Neural cell (in vitro differentiated cells): ENCODE results near the gene GRIK3. TPM values are rescaled to one million over a fixed set of nuclear protein-coding genes. Genes with fewer than 3 reads are reported as not detected.

ENCODE experiments used
- H2AFZ ChIP-seq: fragments of 200-600, 300-800 bp; sonication (generic), shearing (Covaris generic); 2 replicates; pipeline ENCODE4 v1.6.0; 2014; ENCODE audit warnings: low read depth, mild to moderate bottlenecking, antibody characterized with exemption, low read length, moderate library complexity
- H3F3A ChIP-seq: fragments of 200-600 bp; shearing (Covaris generic); 2 replicates; pipeline ENCODE4 v1.6.1; 2016; ENCODE audit warnings: mild to moderate bottlenecking, moderate library complexity, mixed read lengths, antibody characterized with exemption, low read length; ENCODE audit not compliant: insufficient read depth, poor library complexity, severe bottlenecking
- H3K27ac ChIP-seq: fragments of 200-600, 300-800 bp; sonication (generic), shearing (Covaris generic); 2 replicates; pipeline ENCODE4 v1.5.1; 2014; ENCODE audit warnings: mild to moderate bottlenecking, low read length, moderate library complexity
- H3K27me3 ChIP-seq: fragments of 300-800, 200-600 bp; sonication (generic), shearing (Covaris generic); 2 replicates; pipeline ENCODE4 v1.6.0; 2014; ENCODE audit warnings: mild to moderate bottlenecking, low read depth, low read length, moderate library complexity; ENCODE audit not compliant: insufficient read depth
- H3K36me3 ChIP-seq: fragments of 300-800, 200-600 bp; sonication (generic), shearing (Covaris generic); 2 replicates; pipeline ENCODE4 v1.5.1; 2014; ENCODE audit warnings: mild to moderate bottlenecking, antibody characterized with exemption, low read length, moderate library complexity; ENCODE audit not compliant: insufficient read depth
- H3K4me2 ChIP-seq: fragments of 300-800, 200-600 bp; sonication (generic), shearing (Covaris generic); 2 replicates; pipeline ENCODE4 v1.6.0; 2014; ENCODE audit warnings: mild to moderate bottlenecking, low read length
- H3K4me3 ChIP-seq: fragments of 300-800, 200-600 bp; sonication (generic), shearing (Covaris generic); 2 replicates; pipeline ENCODE4 v1.5.1; 2014; ENCODE audit warnings: mild to moderate bottlenecking, low read length, moderate library complexity
- H3K79me2 ChIP-seq: fragments of 200-600 bp; shearing (Covaris generic); replicated peaks from 2 replicates; pipeline ENCODE4 v1.6.0; 2014; ENCODE audit warnings: mild to moderate bottlenecking, low read length, moderate library complexity; ENCODE audit not compliant: insufficient read depth
- H3K9ac ChIP-seq: fragments of 300-800, 200-600 bp; sonication (generic), shearing (Covaris generic); 2 replicates; pipeline ENCODE4 v1.6.1; 2016; ENCODE audit warnings: mild to moderate bottlenecking, low read length, mixed read lengths
- H3K9me2 ChIP-seq: fragments of 200-600 bp; shearing (Covaris generic); 2 replicates; pipeline ENCODE4 v1.6.1; 2016; ENCODE audit warnings: mild to moderate bottlenecking, low read length, mixed read lengths; ENCODE audit not compliant: insufficient read depth
- H3K9me3 ChIP-seq: fragments of 200-600, 300-800 bp; sonication (generic), shearing (Covaris generic); 2 replicates; pipeline ENCODE4 v1.6.1; 2016; ENCODE audit warnings: mild to moderate bottlenecking, mixed run types, low read length, moderate library complexity, mixed read lengths
- H4K20me1 ChIP-seq: fragments of 200-600 bp; shearing (Covaris generic); 2 replicates; pipeline ENCODE4 v1.6.1; 2016; ENCODE audit warnings: mild to moderate bottlenecking, mixed run types; ENCODE audit not compliant: insufficient read depth
- CTCF ChIP-seq: fragments of 450-650 bp; IDR thresholded peaks from 2 replicates; pipeline ENCODE4 v1.5.1; 2014; ENCODE audit warnings: antibody characterized with exemption, mild to moderate bottlenecking, moderate library complexity; ENCODE audit not compliant: poor library complexity, severe bottlenecking
- EP300 ChIP-seq: fragments of 450-650 bp; conservative IDR thresholded peaks from 2 replicates; pipeline ENCODE4 v1.6.1; 2014; ENCODE audit warnings: antibody characterized with exemption, mild to moderate bottlenecking, moderate library complexity; ENCODE audit not compliant: poor library complexity, severe bottlenecking
- EZH2 ChIP-seq: fragments of 200-600, 300-800 bp; shearing (Covaris generic), sonication (generic); IDR thresholded peaks from 2 replicates; pipeline ENCODE4 v1.6.1; 2014; ENCODE audit warnings: antibody characterized with exemption, low read length, borderline replicate concordance, mild to moderate bottlenecking; ENCODE audit not compliant: insufficient read depth, poor library complexity, severe bottlenecking
- MXI1 ChIP-seq: fragments of 450-650 bp; conservative IDR thresholded peaks from 2 replicates; pipeline ENCODE4 v1.6.1; 2014; ENCODE audit warnings: antibody characterized with exemption, mild to moderate bottlenecking; ENCODE audit not compliant: poor library complexity, severe bottlenecking
- POLR2AphosphoS5 ChIP-seq: IDR thresholded peaks from 2 replicates; pipeline ENCODE4 v1.6.1; 2012
- RAD21 ChIP-seq: fragments of 450-650 bp; conservative IDR thresholded peaks from 2 replicates; pipeline ENCODE4 v1.6.1; 2014; ENCODE audit warnings: antibody characterized with exemption, mild to moderate bottlenecking, moderate library complexity
- REST ChIP-seq: IDR thresholded peaks from 2 replicates; pipeline ENCODE4 v1.6.1; 2012; ENCODE audit warnings: borderline replicate concordance
- SMC3 ChIP-seq: fragments of 450-650 bp; conservative IDR thresholded peaks from 2 replicates; pipeline ENCODE4 v1.6.1; 2014; ENCODE audit warnings: antibody characterized with exemption, mild to moderate bottlenecking, moderate library complexity; ENCODE audit not compliant: poor library complexity
- TAF1 ChIP-seq: IDR thresholded peaks from 2 replicates; pipeline ENCODE4 v1.6.1; 2012; ENCODE audit warnings: low read depth
- polyA plus RNA-seq: library from polyadenylated mRNA; depleted of rRNA; stranded (reverse); fragments of >200 nt; gene quantifications from 2 replicates; pipeline ENCODE4 v1.2.3, GENCODE V29; 2014

Gene GRIK3
- polyA plus RNA-seq, 1 donor from 2014 or later: 5.0 TPM

- H2AFZ ChIP-seq: no peak overlapping the region
- no peaks in the 10 kb centered on the region for H3K36me3 ChIP-seq
- no peak overlapping the region for H3K4me2 ChIP-seq
- no peaks in the 10 kb centered on the region for H3K27me3 ChIP-seq
- no peaks in the 10 kb centered on the region for H3K9me3 ChIP-seq
- H3K27ac ChIP-seq: no peak overlapping the region
- no peaks in the 10 kb centered on the region for H3K9me2 ChIP-seq
- H3K79me2 ChIP-seq: no peaks in the 10 kb centered on the region
- no peak overlapping the region for H3K4me3 ChIP-seq
- TF ChIP-seq POLR2AphosphoS5: no peak
- no peak for TF ChIP-seq EP300
- TF ChIP-seq SMC3: no peak
- no peak for TF ChIP-seq REST
- TF ChIP-seq TAF1: no peak
- no peak for TF ChIP-seq CTCF
- TF ChIP-seq RAD21: no peak
- no peak for TF ChIP-seq EZH2
- TF ChIP-seq MXI1: no peak
- H3F3A ChIP-seq: no peaks in the 10 kb centered on the region
- H4K20me1 ChIP-seq: no peaks in the 10 kb centered on the region
- no peak overlapping the region for H3K9ac ChIP-seq
These were observed 181.7 kb downstream of the GRIK3 start for GRCh38 chr1:36852586-36852985.

GRCh38 chr1:36851595-36851994, 182.7 kb downstream of the GRIK3 start:
- TF ChIP-seq EP300: no peak
- no peak for TF ChIP-seq REST
- TF ChIP-seq RAD21: no peak

More at GRCh38 chr1:36851595-36851994, 182.7 kb downstream of the GRIK3 start:
- no peaks in the 10 kb centered on the region for H3K36me3 ChIP-seq
- no peak overlapping the region for H3K4me3 ChIP-seq
- no peaks in the 10 kb centered on the region for H3K9me2 ChIP-seq
- no peaks in the 10 kb centered on the region for H3K79me2 ChIP-seq
- no peak overlapping the region for H2AFZ ChIP-seq
- no peak overlapping the region for H3K4me2 ChIP-seq
- no peaks in the 10 kb centered on the region for H3K27me3 ChIP-seq
- H4K20me1 ChIP-seq: no peaks in the 10 kb centered on the region
- no peak overlapping the region for H3K27ac ChIP-seq
- H3F3A ChIP-seq: no peaks in the 10 kb centered on the region
- H3K9me3 ChIP-seq: no peaks in the 10 kb centered on the region
- H3K9ac ChIP-seq: no peak overlapping the region
